GM13976 (cell line): ENCODE data around the gene LCN12.

Experiments used
- DNase-seq: peaks from one replicate; pipeline ENCODE4 v3.0.0; 2012; ENCODE audit warnings: low spot score
- CTCF ChIP-seq: IDR thresholded peaks from 2 replicates; pipeline ENCODE4 v1.5.1; 2012; ENCODE audit warnings: borderline replicate concordance, mild to moderate bottlenecking; ENCODE audit not compliant: insufficient read depth; ENCODE audit errors: extremely low read depth, missing control alignments, control extremely low read depth
- in situ Hi-C: fragments of 300-500 bp; cut with MboI; formaldehyde crosslinking; loops from one replicate; pipeline ENCODE4 v1.12.0; 2022; ENCODE audit warnings: low sequenced_read_pairs, mixed read lengths, inconsistent platforms; ENCODE audit not compliant: unreplicated experiment

LCN12 gene

GRCh38 chr9:136913701-136914438 is 38.2 kb upstream of the LCN12 start:
- in situ Hi-C loops = no loop called here
- TF ChIP-seq CTCF = no peak
- DNase-seq = no peak

DNA sequence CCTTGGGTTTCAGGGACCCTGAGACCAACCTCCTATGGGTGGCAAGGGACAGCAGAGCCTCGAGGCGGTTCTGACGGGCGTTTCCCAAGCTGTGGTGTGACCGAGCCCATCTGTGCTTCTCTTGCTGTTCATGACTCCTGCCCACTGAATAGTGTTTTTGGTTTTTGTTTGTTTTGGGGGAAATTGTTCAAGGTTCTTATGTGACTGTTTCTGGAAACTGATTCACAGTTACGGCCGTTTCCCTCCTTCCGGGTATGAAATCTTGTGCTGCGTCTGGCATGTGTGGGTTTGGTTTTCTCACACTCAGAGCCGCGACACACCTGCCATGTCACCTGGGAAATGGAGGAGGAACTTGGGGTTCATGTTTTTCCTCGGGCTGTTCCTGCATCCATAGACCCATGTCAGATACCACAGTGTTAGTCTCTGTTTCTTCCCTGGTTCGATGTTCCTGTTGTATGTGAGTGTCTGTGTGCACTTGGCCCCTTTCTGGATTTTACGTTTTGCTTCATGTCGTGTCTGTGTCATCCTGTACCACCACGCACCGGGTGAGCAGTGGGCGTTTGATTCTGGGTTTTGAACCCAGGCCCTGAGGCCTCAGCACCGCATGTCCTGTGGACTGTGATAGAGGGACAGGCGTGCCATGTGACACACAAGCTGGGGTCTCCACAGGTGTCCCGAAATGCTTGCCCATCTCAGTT is 36.3 kb upstream of the LCN12 start:
- in situ Hi-C loops = no loop called here
- DNase-seq = no peak
- no peak for TF ChIP-seq CTCF

- in situ Hi-C loops = no loop called here
- no peak for DNase-seq
- TF ChIP-seq CTCF = no peak
These were observed 35.5 kb upstream of the LCN12 start for GRCh38 chr9:136916330-136917184.

GRCh38 chr9:136917902-136918301 is 34.2 kb upstream of the LCN12 start:
- no peak for DNase-seq
- no peak for TF ChIP-seq CTCF
- in situ Hi-C loops = no loop called here

GRCh38 chr9:136920069-136920468 is 32.0 kb upstream of the LCN12 start:
- DNase-seq = no peak
- in situ Hi-C loops = no loop called here
- TF ChIP-seq CTCF = no peak

DNA sequence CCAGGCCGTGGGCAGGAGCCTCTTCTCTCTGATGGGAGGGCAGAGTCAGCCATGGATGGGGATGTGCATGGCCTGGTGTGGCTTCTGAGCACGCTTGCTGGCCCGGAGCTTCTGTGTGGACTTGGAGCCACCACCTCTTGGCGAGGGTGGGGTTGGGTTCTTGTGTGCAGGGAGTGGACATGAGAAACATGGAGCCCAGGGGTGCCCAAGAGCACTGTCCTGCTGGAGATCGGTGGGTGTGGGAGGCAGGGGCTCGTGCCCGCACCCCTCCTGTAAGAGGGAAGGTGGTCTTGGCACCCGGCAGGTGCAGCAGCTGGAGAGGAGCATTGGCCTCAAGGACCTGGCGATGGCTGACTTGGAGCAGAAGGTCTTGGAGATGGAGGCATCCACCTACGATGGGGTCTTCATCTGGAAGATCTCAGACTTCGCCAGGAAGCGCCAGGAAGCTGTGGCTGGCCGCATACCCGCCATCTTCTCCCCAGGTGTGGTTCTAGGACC is 31.3 kb upstream of the LCN12 start:
- no peak for DNase-seq
- in situ Hi-C loops = no loop called here
- no peak for TF ChIP-seq CTCF
